Measurements from ENCODE around the gene PCP4L1.

PCP4L1 gene

DNA sequence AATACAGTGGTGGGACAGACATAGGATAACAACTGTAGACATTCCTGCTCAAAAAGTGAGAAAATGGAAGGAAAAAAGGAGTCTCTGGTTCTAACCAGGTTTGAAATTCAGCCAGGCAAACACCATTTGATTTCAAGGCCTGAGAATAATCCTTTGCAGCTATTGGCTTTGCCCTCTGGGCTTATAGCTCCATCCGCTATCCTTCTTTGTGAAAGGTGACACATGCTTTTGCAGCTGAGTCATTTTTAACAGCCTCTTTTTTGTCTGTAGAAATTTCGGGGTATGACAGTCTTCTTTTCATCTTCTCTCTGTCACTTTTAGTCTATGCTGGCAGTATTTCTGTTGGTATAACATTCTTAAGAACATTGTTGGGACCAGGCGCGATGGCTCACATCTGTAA is 71.8 kb downstream of the PCP4L1 start:
- no peaks in the 10 kb centered on the region for H3K27me3 ChIP-seq (ENCODE audit: insufficient read depth, low read length)
- 0 out of 2 replicates have a peak overlapping the region, but pooled peaks have one; percentile 10 for H3K27ac ChIP-seq (ENCODE audit: low read depth, low read length)
- H3K4me3 ChIP-seq (ENCODE audit: low read length): no peak overlapping the region
- H3K36me3 ChIP-seq (ENCODE audit: insufficient read depth, low read length): peaks cover 81% of the 10 kb centered on the region
- no peak overlapping the region for H3K9ac ChIP-seq (ENCODE audit: low read depth, low read length)
- no peaks in the 10 kb centered on the region; the same call in 1 of the 2 replicates for H3K4me1 ChIP-seq (ENCODE audit: insufficient read depth, low read length)
- 88% methylated on average over 4 of the region's 4 CpGs for WGBS
- no peaks in the 10 kb centered on the region for H3K9me3 ChIP-seq (ENCODE audit: insufficient read depth, low read depth, low read length)

DNA sequence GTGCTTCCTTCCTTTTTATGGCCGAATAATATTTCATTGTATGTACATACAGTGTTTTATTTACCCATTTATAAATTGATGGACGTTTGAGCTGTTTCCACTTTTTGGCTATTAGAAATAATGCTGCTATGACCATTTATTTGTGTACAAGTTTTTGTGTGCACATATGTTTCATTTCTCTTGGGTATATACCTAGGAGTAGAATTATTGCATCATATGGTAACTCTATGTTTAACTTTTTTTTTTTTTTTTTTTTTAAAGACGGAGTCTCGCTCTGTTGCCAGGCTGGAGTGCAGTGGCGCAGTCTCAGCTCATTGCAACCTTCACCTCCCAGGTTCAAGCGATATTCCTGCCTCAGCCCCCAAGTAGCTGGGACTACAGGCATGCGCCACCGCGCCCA is 74.6 kb downstream of the PCP4L1 start:
- 93% methylated on average over 8 of the region's 9 CpGs for WGBS
- no peak overlapping the region for H3K9ac ChIP-seq (ENCODE audit: low read depth, low read length)
- H3K4me3 ChIP-seq (ENCODE audit: low read length): no peak overlapping the region
- H3K27me3 ChIP-seq (ENCODE audit: insufficient read depth, low read length): no peaks in the 10 kb centered on the region
- H3K36me3 ChIP-seq (ENCODE audit: insufficient read depth, low read length): peaks cover 73% of the 10 kb centered on the region
- no peaks in the 10 kb centered on the region; the same call in 1 of the 2 replicates for H3K4me1 ChIP-seq (ENCODE audit: insufficient read depth, low read length)
- H3K9me3 ChIP-seq (ENCODE audit: insufficient read depth, low read depth, low read length): no peaks in the 10 kb centered on the region
- H3K27ac ChIP-seq (ENCODE audit: low read depth, low read length): no peak overlapping the region

All from HUES64 (cell line).